H7 (cell line): ENCODE data around the gene OAS1. TPM values are rescaled to one million over a fixed set of nuclear protein-coding genes. Genes with fewer than 3 reads are reported as not detected.
A peak's percentile ranks its signal among the peaks of the same experiment; 100 is the strongest.

Experiments used
- DNase-seq: peaks from one replicate; pipeline ENCODE4 v3.0.0; 2012
- H3K27me3 ChIP-seq: 2 replicates; pipeline ENCODE4 v1.6.0; 2011; ENCODE audit warnings: mild to moderate bottlenecking, low read length; ENCODE audit not compliant: control insufficient read depth, insufficient read depth
- H3K36me3 ChIP-seq: replicated peaks from 2 replicates; pipeline ENCODE4 v1.5.1; 2011; ENCODE audit warnings: low read length; ENCODE audit not compliant: control insufficient read depth, insufficient read depth
- H3K4me3 ChIP-seq: 2 replicates; pipeline ENCODE4 v1.5.1; 2011; ENCODE audit warnings: low read depth, mild to moderate bottlenecking, control low read depth, low read length, moderate library complexity; ENCODE audit not compliant: insufficient read depth
- total RNA-seq: library from RNA; depleted of rRNA; stranded (reverse); fragments of >200 nt; shearing (Covaris generic); gene quantifications from 2 replicates; pipeline ENCODE4 v1.2.3, GENCODE V29; 2014; rRNA removed

Gene OAS1
- total RNA-seq: 0.62 and 0.96 TPM in 2 replicates

DNA sequence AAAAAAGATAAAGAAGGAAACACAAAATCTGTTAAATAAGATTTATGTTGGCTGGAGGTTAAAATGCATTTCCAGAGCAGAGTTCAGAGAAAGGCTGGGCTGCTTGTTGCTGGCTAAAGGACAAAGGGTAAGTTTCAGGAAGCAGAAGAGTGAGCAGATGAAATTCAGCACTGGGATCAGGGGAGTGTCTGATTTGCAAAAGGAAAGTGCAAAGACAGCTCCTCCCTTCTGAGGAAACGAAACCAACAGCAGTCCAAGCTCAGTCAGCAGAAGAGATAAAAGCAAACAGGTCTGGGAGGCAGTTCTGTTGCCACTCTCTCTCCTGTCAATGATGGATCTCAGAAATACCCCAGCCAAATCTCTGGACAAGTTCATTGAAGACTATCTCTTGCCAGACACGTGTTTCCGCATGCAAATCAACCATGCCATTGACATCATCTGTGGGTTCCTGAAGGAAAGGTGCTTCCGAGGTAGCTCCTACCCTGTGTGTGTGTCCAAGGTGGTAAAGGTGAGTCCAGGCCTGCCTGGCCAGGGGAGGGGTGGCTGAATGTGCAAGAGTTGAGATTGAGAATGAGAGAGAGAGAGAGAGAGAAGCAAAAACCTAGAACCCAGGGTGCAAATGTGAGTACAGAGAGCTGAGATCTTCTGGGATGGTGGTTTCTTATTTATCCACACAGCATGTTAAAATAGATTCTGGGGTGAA lies at the start of gene OAS1:
Gene OAS1 (plus strand): TSS at position 251 of the 703 bp plus-strand sequence. CDS start 78 bp downstream, at position 329.
- H3K27me3 ChIP-seq: no peaks in the 10 kb centered on the region
- H3K4me3 ChIP-seq: no peak within 1 kb of the TSS
- no peaks in the 10 kb centered on the region for H3K36me3 ChIP-seq
- DNase-seq: no peak

DNA sequence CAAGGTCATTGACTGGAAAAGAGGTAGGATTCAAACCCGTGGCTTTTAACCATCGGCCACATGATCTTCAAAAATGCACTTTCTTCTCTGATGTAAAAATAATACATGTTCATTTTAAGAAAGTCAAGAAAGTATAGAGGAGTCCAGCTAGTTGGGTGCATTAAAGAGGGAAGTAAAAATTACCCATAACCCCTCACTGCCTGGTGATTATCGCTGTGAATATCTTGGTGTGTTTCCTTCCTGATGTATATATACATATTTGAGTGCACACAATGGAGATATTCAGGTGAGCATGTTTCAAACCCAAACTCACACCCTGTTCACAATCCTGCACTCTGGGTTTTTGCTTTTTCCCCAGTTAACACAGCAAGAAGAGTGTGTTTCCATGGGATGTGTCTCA lies 47.5 kb upstream of the OAS1 start:
- no peaks in the 10 kb centered on the region for H3K36me3 ChIP-seq
- H3K27me3 ChIP-seq: no peaks in the 10 kb centered on the region; the same call in 1 of the 2 replicates
- no peak overlapping the region for H3K4me3 ChIP-seq
- DNase-seq: no peak

GRCh38 chr12:112860181-112860580 lies 46.6 kb upstream of the OAS1 start:
- Histone ChIP-seq H3K4me3 (no peak overlapping the region), H3K36me3 (no peaks in the 10 kb centered on the region), H3K27me3 (no peaks in the 10 kb centered on the region; the same call in 1 of the 2 replicates)
- DNase-seq: no peak

DNA sequence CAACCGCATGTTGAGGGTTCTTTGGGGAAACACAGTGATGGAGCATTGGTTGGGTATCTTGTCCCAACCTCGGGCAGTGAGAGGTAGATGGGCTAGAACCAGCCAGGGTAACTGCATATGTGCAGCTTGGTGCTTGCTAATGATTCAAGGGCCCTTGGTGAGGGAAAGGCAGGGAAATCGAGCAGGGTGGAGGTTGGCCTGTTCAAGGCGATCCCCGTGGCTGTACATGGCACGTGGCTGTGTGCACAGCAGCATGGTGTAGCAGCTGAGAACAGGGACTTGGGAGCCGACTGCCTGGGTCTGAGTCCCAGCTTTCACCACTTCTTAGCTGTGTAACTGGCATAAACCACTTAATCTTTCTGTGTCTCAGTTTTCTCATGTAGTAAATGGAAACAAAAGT lies 45.5 kb upstream of the OAS1 start:
- DNase-seq: no peak
- H3K27me3 ChIP-seq: no peaks in the 10 kb centered on the region
- no peak overlapping the region for H3K4me3 ChIP-seq
- no peaks in the 10 kb centered on the region for H3K36me3 ChIP-seq

- Histone ChIP-seq H3K4me3 (no peak overlapping the region), H3K27me3 (no peaks in the 10 kb centered on the region), H3K36me3 (no peaks in the 10 kb centered on the region)
- no peak for DNase-seq
Measured at GRCh38 chr12:112862636-112863290, 44.0 kb upstream of the OAS1 start.

GRCh38 chr12:112868459-112869041 lies 38.2 kb upstream of the OAS1 start:
- Histone ChIP-seq H3K36me3 (no peaks in the 10 kb centered on the region), H3K4me3 (no peak overlapping the region), H3K27me3 (no peaks in the 10 kb centered on the region)
- DNase-seq: peak; percentile 82

DNA sequence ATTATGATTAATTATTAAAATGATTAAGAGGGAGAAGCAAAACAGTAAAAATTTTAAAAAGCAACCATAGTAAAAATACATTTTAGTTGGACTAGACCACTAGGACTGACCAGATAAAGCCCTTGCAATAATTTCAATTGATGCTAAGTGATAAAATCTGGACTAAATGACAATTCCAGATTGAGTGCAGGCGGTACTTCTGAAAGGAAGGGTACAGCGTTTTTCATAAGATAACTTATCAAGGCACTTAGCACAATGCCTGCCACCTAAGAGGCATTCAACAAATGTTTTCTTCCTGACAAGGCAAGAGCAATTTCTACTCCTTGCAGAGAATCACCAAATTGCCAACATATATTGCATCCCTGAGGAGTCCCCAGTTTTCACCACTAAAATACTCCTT lies 37.7 kb upstream of the OAS1 start:
- no peaks in the 10 kb centered on the region for H3K36me3 ChIP-seq
- H3K27me3 ChIP-seq: no peaks in the 10 kb centered on the region
- no peak overlapping the region for H3K4me3 ChIP-seq
- no peak for DNase-seq

- Histone ChIP-seq H3K27me3 (no peaks in the 10 kb centered on the region), H3K4me3 (no peak overlapping the region), H3K36me3 (no peaks in the 10 kb centered on the region)
- DNase-seq: no peak
Measured at GRCh38 chr12:112869778-112870177, 37.0 kb upstream of the OAS1 start.

DNA sequence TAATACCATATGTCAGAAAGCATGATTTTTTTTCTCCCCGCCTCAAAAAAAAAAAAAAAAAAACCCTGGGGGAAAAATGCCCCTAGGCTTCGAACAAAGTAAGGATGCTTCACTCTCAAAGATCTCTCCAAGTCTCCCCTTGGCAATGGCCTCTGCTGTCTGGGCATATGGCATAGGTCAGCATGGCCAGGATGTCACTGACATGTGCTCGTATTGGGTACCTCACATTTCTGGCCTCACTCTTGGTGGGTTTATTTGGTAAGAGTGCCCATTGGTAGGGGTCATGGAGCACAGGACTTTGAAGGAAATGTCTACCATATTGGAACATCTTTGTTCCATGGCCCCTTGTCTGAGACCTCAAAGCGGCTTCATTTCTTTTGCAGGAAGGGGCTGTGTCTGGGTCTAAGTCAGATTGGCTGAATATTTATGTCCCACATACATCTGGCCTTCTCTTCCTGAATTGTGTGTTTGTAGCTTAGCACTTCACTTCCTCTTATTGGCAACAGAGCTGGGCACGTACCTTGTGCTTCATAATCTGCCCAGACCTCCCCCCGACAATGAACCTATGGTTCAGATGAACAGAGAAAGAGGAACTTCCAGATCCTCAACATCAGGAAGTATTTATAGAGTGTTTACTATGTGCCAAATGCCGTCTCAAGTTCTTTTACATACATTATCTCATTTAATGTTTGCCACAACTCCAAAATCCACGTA lies 36.3 kb upstream of the OAS1 start:
- no peak for DNase-seq
- Histone ChIP-seq H3K4me3 (no peak overlapping the region), H3K36me3 (no peaks in the 10 kb centered on the region), H3K27me3 (no peaks in the 10 kb centered on the region)

DNA sequence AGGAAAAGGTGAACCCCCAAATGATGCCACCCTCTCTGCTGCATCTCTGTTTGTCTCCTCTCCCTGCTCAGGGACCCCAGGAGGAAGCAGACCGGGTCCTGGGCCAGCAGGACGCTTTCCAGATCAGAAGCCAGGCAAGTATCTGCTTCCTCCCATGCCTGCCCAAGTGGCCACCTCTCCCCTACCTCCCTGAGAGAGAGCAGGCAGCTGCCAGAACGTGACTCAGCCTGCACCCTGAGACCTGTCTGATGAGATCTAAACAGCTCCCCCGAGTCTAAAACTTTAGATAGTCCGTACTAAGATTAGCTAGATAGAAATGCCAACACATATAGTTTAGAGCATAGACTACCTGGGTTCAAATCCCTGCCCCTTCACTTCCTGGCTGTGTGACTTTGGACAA lies 31.2 kb upstream of the OAS1 start:
- Histone ChIP-seq H3K4me3 (no peak overlapping the region), H3K27me3 (no peaks in the 10 kb centered on the region)
- no peak for DNase-seq

GRCh38 chr12:112876506-112876905 lies 30.3 kb upstream of the OAS1 start:
- Histone ChIP-seq H3K4me3 (no peak overlapping the region), H3K27me3 (no peaks in the 10 kb centered on the region), H3K36me3 (no peaks in the 10 kb centered on the region)
- DNase-seq: peak; percentile 34

More for the DNA sequence above, 31.2 kb upstream of the OAS1 start:
- no peaks in the 10 kb centered on the region for H3K36me3 ChIP-seq

GRCh38 chr12:112877006-112877405 lies 29.8 kb upstream of the OAS1 start:
- H3K4me3 ChIP-seq: no peak overlapping the region
- H3K36me3 ChIP-seq: no peaks in the 10 kb centered on the region
- no peak for DNase-seq
- H3K27me3 ChIP-seq: no peaks in the 10 kb centered on the region

- H3K36me3 ChIP-seq: no peaks in the 10 kb centered on the region
- no peak for DNase-seq
- no peak overlapping the region for H3K4me3 ChIP-seq
- no peaks in the 10 kb centered on the region for H3K27me3 ChIP-seq
Measured at GRCh38 chr12:112878488-112878887, 28.3 kb upstream of the OAS1 start.

- DNase-seq: no peak
- Histone ChIP-seq H3K4me3 (no peak overlapping the region), H3K36me3 (no peaks in the 10 kb centered on the region), H3K27me3 (no peaks in the 10 kb centered on the region)
Measured at GRCh38 chr12:112879191-112879705, 27.5 kb upstream of the OAS1 start.
